HG02798 (cell line): ENCODE measurements around the gene ADAMTS13.
"Not testable (repeated sequence)": the region's sequence is repeated elsewhere in the genome, so short reads cannot be mapped to it uniquely, and the experiment has no call there.

ENCODE experiments used
- ATAC-seq: cut with Tn5 transposase; IDR thresholded peaks from one replicate; pipeline ENCODE4 v1.9.1; 2021; ENCODE audit warnings: mild to moderate bottlenecking; ENCODE audit not compliant: unreplicated experiment, poor library complexity

ADAMTS13 gene

GRCh38 chr9:133421615-133422542, at the start of gene ADAMTS13:
TSS of gene ADAMTS13 (plus strand) at chr9:133422367. CDS start at chr9:133422444, 77 bp downstream.
- ATAC-seq, result peak; percentile 35

- no peak for ATAC-seq
Observed at GRCh38 chr9:133374612-133375115, 47.5 kb upstream of the ADAMTS13 start.

GRCh38 chr9:133375116-133375723, 46.9 kb upstream of the ADAMTS13 start:
- ATAC-seq, result no peak

- peak; percentile 95 for ATAC-seq
Observed at GRCh38 chr9:133375724-133376654, 46.2 kb upstream of the ADAMTS13 start, which contains the start of the genes STKLD1 and SURF4. TSS of gene STKLD1 (plus strand) at chr9:133376366. CDS start at chr9:133376474, 108 bp downstream. TSS of gene SURF4 (minus strand) at chr9:133376060. CDS start at chr9:133375969, 91 bp downstream.

- ATAC-seq, result not testable (repeated sequence)
Observed at GRCh38 chr9:133377280-133377679, 44.9 kb upstream of the ADAMTS13 start.

GRCh38 chr9:133377721-133378216, 44.4 kb upstream of the ADAMTS13 start:
- no peak for ATAC-seq

GRCh38 chr9:133378408-133378962, 43.7 kb upstream of the ADAMTS13 start:
- no peak for ATAC-seq

GRCh38 chr9:133379153-133380086, 42.7 kb upstream of the ADAMTS13 start:
- ATAC-seq, result no peak

- no peak for ATAC-seq
Observed at GRCh38 chr9:133380734-133381133, 41.4 kb upstream of the ADAMTS13 start.

GRCh38 chr9:133382507-133383141, 39.5 kb upstream of the ADAMTS13 start:
- ATAC-seq, result no peak

- ATAC-seq, result no peak
Observed at GRCh38 chr9:133383438-133383837, 38.7 kb upstream of the ADAMTS13 start.

- ATAC-seq, result no peak
Observed at GRCh38 chr9:133384736-133385321, 37.3 kb upstream of the ADAMTS13 start.

- no peak for ATAC-seq
Observed at GRCh38 chr9:133385452-133385851, 36.7 kb upstream of the ADAMTS13 start.

- ATAC-seq, result no peak
Observed at GRCh38 chr9:133386338-133386737, 35.8 kb upstream of the ADAMTS13 start.

- no peak for ATAC-seq
Observed at GRCh38 chr9:133387680-133388079, 34.5 kb upstream of the ADAMTS13 start.

GRCh38 chr9:133389025-133389557, 33.1 kb upstream of the ADAMTS13 start:
- no peak for ATAC-seq

GRCh38 chr9:133389562-133389961, 32.6 kb upstream of the ADAMTS13 start:
- no peak for ATAC-seq
